ENCODE data around the gene GPAT3.
"Not testable (repeated sequence)": the region's sequence is repeated elsewhere in the genome, so short reads cannot be mapped to it uniquely, and the experiment has no call there.

GPAT3 gene

GRCh38 chr4:83535520-83536361, at the start of gene GPAT3:
GPAT3 (plus strand) TSS chr4:83536108; CDS start chr4:83536623, 515 bp downstream.
- peak; percentile 49 to 74 for DNase-seq

- DNase-seq, result no peak
These were observed 49.3 kb upstream of the GPAT3 start for GRCh38 chr4:83486457-83487129.

DNA sequence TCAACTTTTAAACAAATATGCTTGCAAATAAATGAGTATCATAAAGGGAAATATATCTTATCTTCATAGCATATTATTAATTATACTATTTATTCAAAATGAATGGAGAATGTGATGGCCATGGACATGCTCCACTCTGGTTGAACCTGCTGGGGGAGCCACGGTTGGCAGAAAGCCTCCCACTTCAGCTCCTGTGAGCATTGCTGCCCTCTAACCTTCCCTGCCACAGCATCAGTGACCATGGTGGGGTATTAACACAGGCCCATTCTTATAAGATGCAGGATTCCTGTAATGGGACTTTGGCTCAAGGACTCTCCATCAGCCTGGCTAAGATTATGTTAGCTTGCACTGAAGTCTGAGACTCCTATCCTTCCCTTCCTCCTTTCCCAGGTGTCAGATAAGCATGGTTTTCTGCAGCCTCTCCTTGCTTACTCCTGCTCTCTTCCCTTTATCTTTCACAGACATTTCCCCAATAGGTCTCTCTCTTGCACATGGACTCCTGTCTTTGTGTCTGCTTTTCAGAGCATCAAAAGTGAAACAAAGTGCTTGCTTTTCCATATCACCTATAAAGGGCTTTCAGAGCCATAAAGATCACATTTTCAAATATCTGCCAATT, 46.1 kb upstream of the GPAT3 start:
- no peak for DNase-seq

DNA sequence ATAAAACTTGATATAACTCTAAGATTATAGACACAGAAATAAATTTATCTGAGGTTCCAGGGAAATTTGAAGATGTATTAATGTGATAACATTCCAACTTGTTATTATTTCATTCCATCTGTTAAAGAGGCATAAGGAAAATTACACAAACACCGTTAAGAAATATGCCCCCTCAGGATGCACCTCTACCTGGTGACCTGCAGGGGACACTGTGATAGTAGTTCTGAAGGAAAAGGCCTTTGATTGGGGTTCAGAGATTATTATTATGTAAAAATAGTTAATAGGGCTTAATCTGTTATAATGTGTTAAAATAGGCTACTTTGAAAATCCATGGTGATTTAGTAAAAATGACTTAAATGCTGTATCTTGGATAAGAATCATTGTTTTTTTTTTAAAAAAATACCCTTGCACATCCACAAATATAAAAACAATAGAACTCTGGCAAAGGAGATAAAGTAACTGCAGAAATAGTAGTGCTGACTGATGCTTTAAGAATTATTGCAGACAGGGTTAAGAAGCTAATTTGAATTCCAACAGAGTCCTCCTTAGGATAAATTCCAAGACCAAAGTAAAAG, 44.9 kb upstream of the GPAT3 start:
- DNase-seq, result peak in 1 of 2 experiments; percentile 20

GRCh38 chr4:83496085-83496917, 39.6 kb upstream of the GPAT3 start:
- not testable (repeated sequence) for DNase-seq

GRCh38 chr4:83498187-83498586, 37.7 kb upstream of the GPAT3 start:
- DNase-seq, result no peak

GRCh38 chr4:83501671-83502070, 34.2 kb upstream of the GPAT3 start:
- not testable (repeated sequence) for DNase-seq

- no peak for DNase-seq
These were observed 31.9 kb upstream of the GPAT3 start for GRCh38 chr4:83503974-83504373.

- DNase-seq, result no peak
These were observed 31.4 kb upstream of the GPAT3 start for GRCh38 chr4:83504503-83504902.

- DNase-seq, result no peak
These were observed 30.9 kb upstream of the GPAT3 start for GRCh38 chr4:83504996-83505395.

DNA sequence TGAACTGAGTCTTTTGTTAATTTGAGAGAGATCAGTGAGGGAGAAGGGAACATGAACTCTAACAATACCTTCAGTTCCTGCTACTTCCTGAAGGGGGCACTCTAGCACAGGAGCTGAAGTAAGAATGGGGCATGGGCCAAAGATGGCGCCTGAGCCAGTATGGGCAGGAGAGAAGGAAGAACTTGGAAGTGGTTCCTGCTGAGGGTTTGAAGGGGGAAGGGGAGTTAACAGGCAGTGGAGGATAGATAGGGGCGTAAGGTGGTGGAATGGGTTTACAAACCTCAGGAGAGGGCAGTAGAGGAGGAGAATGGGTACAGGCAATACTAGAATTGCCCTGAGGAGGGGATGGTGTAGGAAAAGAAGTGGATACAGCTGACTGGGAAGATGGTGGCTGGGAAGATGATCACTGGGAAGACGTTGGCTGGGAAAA, 26.7 kb upstream of the GPAT3 start:
- DNase-seq, result peak in 1 of 2 experiments; percentile 29

- DNase-seq, result no peak
These were observed 25.5 kb upstream of the GPAT3 start for GRCh38 chr4:83510442-83510841.

DNA sequence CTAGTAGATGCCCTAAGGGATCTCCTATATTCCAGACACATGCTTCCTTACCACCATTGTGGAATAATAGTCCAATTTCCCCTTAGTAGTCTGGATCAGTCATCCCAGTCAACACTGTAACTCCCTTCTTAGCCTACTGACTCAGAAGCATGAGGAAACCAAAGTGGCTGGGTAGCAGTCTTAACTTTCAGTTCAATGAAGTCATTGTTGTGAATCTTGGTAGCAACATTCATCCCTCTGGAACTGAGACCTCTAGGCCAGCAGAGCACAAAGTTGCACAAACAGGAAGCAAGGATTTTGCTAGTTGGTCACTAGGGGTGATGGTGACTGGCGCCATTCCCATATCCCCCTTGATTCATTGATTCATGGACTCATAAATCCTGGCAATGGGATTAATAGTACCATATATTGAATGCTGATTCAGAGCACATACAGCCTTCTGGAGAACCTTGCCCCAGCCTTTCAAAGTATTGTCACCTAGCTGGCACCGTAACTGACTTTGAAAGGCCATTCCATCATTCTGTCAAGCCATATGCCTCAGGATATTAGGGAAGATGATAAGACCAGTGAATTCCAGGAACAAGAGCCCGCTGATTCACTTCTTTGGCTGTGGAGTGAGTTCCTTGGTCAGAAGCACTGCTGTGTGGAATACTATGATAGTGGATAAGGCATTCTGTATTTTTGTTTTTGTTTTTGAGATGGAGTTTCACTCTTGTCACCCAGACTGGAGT, 19.7 kb upstream of the GPAT3 start:
- DNase-seq, result no peak

GRCh38 chr4:83522239-83522638, 13.7 kb upstream of the GPAT3 start:
- no peak for DNase-seq

DNA sequence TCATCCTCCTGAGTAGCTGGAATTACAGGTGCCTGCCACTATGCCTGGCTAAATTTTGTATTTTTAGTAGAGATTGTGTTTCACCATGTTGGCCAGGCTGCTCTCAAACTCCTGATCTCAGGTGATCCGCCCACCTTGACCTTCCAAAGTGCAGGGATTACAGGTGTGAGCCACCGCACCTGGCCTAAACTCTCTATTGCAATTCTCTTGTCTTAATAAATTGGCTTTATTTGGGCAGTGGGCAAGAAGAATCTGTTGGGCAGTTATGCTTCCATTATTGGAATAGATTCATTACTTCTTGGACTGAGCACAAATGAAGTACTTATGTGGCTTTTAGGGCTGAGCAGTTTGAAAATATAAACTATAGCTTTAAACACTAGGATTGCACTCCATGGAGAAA, 8.2 kb upstream of the GPAT3 start:
- DNase-seq, result no peak

- peak in 1 of 2 experiments; percentile 33 for DNase-seq
These were observed 709 bp downstream of the GPAT3 start for GRCh38 chr4:83536362-83537272.

DNA sequence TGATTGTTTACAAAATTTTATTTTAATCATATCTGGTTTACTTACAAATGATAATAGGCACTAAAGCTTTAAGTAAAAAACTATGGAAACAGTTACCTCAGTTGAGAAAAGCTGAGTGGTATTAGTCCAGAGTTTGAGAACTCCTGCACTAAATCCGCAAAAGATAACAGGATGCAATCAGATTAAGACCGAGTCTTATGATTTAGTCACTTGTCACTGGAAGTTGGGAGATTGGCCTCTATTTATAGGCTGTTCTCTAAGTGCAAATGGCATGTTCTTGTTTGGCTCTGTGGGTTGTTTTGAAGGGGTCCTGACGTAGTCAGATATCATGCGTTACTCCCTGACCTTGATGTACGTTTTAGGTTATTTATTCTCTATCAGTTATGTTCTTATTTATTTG, 6.3 kb downstream of the GPAT3 start:
- DNase-seq, result no peak

GRCh38 chr4:83546786-83547185, 10.9 kb downstream of the GPAT3 start:
- DNase-seq, result no peak

DNA sequence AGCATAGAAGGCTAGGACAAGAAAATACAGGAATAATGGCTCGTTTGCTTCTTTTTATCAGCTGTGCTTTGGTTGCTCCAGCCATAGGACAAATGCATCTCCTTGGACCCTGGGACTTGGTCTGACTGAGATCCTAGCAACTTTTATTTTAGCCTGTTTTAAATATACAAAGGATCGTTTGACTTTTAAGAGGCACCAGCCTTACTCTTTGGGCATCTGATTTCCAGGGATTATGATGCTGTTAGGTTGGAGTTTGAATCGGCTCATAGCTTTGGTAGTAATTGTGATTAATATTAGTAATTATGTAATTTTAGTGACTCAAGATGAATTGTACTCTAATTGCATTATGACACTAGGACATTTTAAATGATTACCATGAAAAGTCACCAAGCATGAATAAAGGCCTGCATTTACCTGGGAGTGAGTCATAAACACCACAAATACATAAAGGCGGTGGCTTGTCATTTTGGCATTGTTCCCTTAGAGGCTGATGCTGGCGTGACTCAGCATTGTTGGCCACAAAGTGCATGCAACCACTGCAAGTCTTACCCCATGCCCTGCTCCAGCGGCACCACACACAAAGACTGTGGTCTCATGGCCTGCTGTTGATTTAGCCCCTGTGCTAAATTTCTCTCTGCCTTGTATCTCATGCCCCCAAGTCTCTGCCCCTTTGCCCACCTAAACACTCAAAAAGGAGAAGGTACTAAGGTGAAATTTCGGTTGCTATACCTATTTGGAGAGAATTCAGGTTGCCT, 12.4 kb downstream of the GPAT3 start:
- peak; percentile 83 to 86 for DNase-seq

DNA sequence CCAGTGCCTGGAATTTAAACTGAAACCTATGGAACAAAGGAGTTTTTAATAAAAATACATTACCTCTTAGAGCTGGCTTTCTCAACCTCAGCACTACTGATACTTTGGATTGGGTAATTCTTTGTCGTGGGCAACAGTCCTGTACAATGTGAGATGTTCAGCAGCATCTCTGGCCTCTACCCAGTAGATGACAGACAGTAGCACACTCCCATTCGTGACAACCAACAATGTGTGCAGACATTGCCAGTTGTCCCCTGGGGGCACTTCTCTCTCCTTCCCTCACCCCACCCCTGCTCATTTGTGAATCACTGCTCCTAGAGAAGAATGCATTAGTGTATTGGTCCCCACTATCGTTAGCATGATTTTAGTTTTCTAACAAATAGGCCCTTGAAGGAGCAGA, 16.2 kb downstream of the GPAT3 start:
- no peak for DNase-seq
